Panc1 (cell line): ENCODE results near the gene OSBP2.

Source experiments
- POLR2AphosphoS5 ChIP-seq: IDR thresholded peaks from 2 replicates; pipeline ENCODE4 v1.6.1; 2012; ENCODE audit warnings: mild to moderate bottlenecking, low read depth, low read length, moderate library complexity
- REST ChIP-seq, 2 experiments: IDR thresholded peaks; 2 replicates each; pipeline ENCODE4 v1.6.1; 2011 to 2012; ENCODE audit warnings: low read depth in 2 of 2, control low read depth in 1 of 2, low read length in 1 of 2, mild to moderate bottlenecking in 1 of 2, moderate library complexity in 1 of 2; ENCODE audit not compliant: insufficient read depth in 1 of 2
- SIN3A ChIP-seq: IDR thresholded peaks from 2 replicates; pipeline ENCODE4 v1.6.1; 2012; ENCODE audit warnings: low read depth, mild to moderate bottlenecking, low read length, moderate library complexity, borderline replicate concordance; ENCODE audit not compliant: insufficient read depth
- TF ChIP-seq, protein P1 (sequence below): fragments of 450-650 bp; IDR thresholded peaks from 2 replicates; pipeline ENCODE4 v1.5.1; 2017; ENCODE audit warnings: mild to moderate bottlenecking

- TF ChIP-seq POLR2AphosphoS5: no peak
- TF ChIP-seq, protein P1, sequence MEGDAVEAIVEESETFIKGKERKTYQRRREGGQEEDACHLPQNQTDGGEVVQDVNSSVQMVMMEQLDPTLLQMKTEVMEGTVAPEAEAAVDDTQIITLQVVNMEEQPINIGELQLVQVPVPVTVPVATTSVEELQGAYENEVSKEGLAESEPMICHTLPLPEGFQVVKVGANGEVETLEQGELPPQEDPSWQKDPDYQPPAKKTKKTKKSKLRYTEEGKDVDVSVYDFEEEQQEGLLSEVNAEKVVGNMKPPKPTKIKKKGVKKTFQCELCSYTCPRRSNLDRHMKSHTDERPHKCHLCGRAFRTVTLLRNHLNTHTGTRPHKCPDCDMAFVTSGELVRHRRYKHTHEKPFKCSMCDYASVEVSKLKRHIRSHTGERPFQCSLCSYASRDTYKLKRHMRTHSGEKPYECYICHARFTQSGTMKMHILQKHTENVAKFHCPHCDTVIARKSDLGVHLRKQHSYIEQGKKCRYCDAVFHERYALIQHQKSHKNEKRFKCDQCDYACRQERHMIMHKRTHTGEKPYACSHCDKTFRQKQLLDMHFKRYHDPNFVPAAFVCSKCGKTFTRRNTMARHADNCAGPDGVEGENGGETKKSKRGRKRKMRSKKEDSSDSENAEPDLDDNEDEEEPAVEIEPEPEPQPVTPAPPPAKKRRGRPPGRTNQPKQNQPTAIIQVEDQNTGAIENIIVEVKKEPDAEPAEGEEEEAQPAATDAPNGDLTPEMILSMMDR: no peak
- TF ChIP-seq REST (IDR thresholded peaks at IDR 0.05; ENCODE audit: insufficient read depth in 1 of 2, low read depth in 2 of 2, low read length in 1 of 2): no peak
- TF ChIP-seq SIN3A: no peak
Observed at GRCh38 chr22:30883586-30884145, 189.0 kb downstream of the OSBP2 start.
